Thyroid gland (tissue), 4 donors: ENCODE results near the gene C6orf120. TPM values are rescaled to one million over a fixed set of nuclear protein-coding genes. Genes with fewer than 3 reads are reported as not detected.

Experiments
- DNase-seq, 2 donors: peaks; one replicate each; pipeline ENCODE4 v3.0.0-alpha.2; 2019
- H3K27ac ChIP-seq, 3 donors: fragments of 200-600 bp; sonication (generic); 1 replicate in 2 of 3; 2 replicates in 1 of 3; pipeline ENCODE4 v1.5.1; 2016 to 2019; ENCODE audit warnings: mild to moderate bottlenecking in 1 of 3, moderate library complexity in 1 of 3
- H3K27me3 ChIP-seq: fragments of 200-600 bp; sonication (generic); one replicate; pipeline ENCODE4 v1.5.1; 2019
- H3K36me3 ChIP-seq, 2 donors: fragments of 200-600 bp; sonication (generic); one replicate each; pipeline ENCODE4 v1.5.1; 2016 to 2019
- H3K4me1 ChIP-seq, 2 donors: fragments of 200-600 bp; sonication (generic); one replicate each; pipeline ENCODE4 v1.5.1; 2017 to 2019
- H3K4me3 ChIP-seq, 3 donors: fragments of 200-600 bp; sonication (generic); replicated peaks in 1 of 3; 1 replicate in 2 of 3; 2 replicates in 1 of 3; pipeline ENCODE4 v1.5.1; 2016; ENCODE audit warnings: mild to moderate bottlenecking in 1 of 3
- H3K9me3 ChIP-seq: fragments of 200-600 bp; sonication (generic); one replicate; pipeline ENCODE4 v1.5.1; 2017
- CTCF ChIP-seq, 6 experiments: fragments of 200-600 bp in 3 of 6; fragments of 450-650 bp in 3 of 6; sonication (generic) in 3 of 6; IDR thresholded peaks; one replicate each; pipeline ENCODE4 v1.5.1; 2016 to 2019; ENCODE audit warnings: antibody characterized with exemption in 6 of 6, mild to moderate bottlenecking in 2 of 6, inconsistent platforms in 1 of 6, moderate library complexity in 1 of 6
- POLR2A ChIP-seq, 2 donors: fragments of 450-650 bp; IDR thresholded peaks; one replicate each; pipeline ENCODE4 v1.6.1; 2017; ENCODE audit warnings: antibody characterized with exemption in 2 of 2, mild to moderate bottlenecking in 2 of 2, moderate library complexity in 1 of 2
- WGBS, 2 donors: methylation state at CpG; one replicate each; pipeline ENCODE4 v1.1.5; 2017; 5-methylcytosine and 5-hydroxymethylcytosine counted together
- intact Hi-C: fragments of 100-400 bp; cut with DNase I; formaldehyde crosslinking; loops from one replicate; pipeline ENCODE4 v1.15.1; 2023
- total RNA-seq, 4 donors: library from RNA; depleted of rRNA; stranded (reverse); fragments of >200 nt; gene quantifications; one replicate each; pipeline ENCODE4 v1.2.3, GENCODE V29; 2016

C6orf120 gene
- 10 to 100 TPM; 19.8 to 32.1 (median 29.3) TPM for total RNA-seq

GRCh38 chr6:169701954-169702839 is at the start of gene C6orf120, which contains the start of gene WDR27:
C6orf120 (plus strand) TSS chr6:169702126; CDS start chr6:169702460, 334 bp downstream.
WDR27 (minus strand) TSS chr6:169702029; CDS start chr6:169689005, 13,024 bp downstream.
- H3K36me3 ChIP-seq = no peaks in the 10 kb centered on the region
- H3K9me3 ChIP-seq = no peaks in the 10 kb centered on the region
- 0 to 1% methylated on average over 6 to 15 of the region's 92 CpGs for WGBS, 2 donors
- intact Hi-C loops = loop anchor here (10.0 kb wide), 1 partner anchor 53 kb away; the partner anchor contains the start of genes DYNLT2 and ERMARD
- peak within 1 kb of the TSS; percentile 62 to 83 (median 78) for H3K4me3 ChIP-seq
- peak within 1 kb of the TSS; percentile 85 to 93 (median 88) for H3K27ac ChIP-seq
- TF ChIP-seq CTCF (IDR thresholded peaks at IDR 0.05) (peak in 1 of 6 experiments; percentile 12), POLR2A (IDR thresholded peaks at IDR 0.05) (peak; percentile 65 to 93)
- peaks cover 14 to 29% of the 10 kb centered on the region in 2 donors for H3K4me1 ChIP-seq
- H3K27me3 ChIP-seq = no peaks in the 10 kb centered on the region
- DNase-seq = peak; percentile 96 to 97

GRCh38 chr6:169652896-169653295 is 49.0 kb upstream of the C6orf120 start:
- TF ChIP-seq POLR2A (IDR thresholded peaks at IDR 0.05) = no peak
- no peak for TF ChIP-seq CTCF (IDR thresholded peaks at IDR 0.05)
- no peaks in the 10 kb centered on the region for H3K27me3 ChIP-seq
- no peak for DNase-seq
- no peaks in the 10 kb centered on the region for H3K9me3 ChIP-seq
- H3K4me3 ChIP-seq = no peak overlapping the region
- no peak overlapping the region for H3K27ac ChIP-seq
- 97% methylated on average over 11 of the region's 11 CpGs for WGBS, 2 donors
- peaks cover 0 to 4% of the 10 kb centered on the region in 2 donors for H3K4me1 ChIP-seq
- H3K36me3 ChIP-seq = peaks cover 0 to 10% of the 10 kb centered on the region in 2 donors
- intact Hi-C loops = no loop called here

- Histone ChIP-seq H3K36me3 (peaks cover 0 to 12% of the 10 kb centered on the region in 2 donors), H3K27me3 (no peaks in the 10 kb centered on the region), H3K27ac (peak overlapping the region in 2 of 3 donors; percentile 59 to 83), H3K9me3 (no peaks in the 10 kb centered on the region), H3K4me1 (peaks cover 0 to 4% of the 10 kb centered on the region in 2 donors), H3K4me3 (no peak overlapping the region)
- no peak for TF ChIP-seq POLR2A (IDR thresholded peaks at IDR 0.05)
- no peak for TF ChIP-seq CTCF (IDR thresholded peaks at IDR 0.05)
- 78 to 88% methylated on average over 6 of the region's 6 CpGs for WGBS, 2 donors
- no peak for DNase-seq
- intact Hi-C loops = no loop called here
Measured at GRCh38 chr6:169653691-169654090, 48.2 kb upstream of the C6orf120 start.

GRCh38 chr6:169654598-169655391 is 47.1 kb upstream of the C6orf120 start:
- intact Hi-C loops = no loop called here
- WGBS, 2 donors = 59 to 63% methylated on average over 42 to 46 of the region's 46 CpGs
- H3K27me3 ChIP-seq = no peaks in the 10 kb centered on the region
- TF ChIP-seq POLR2A (IDR thresholded peaks at IDR 0.05) = peak in 1 of 2 donors; percentile 68
- TF ChIP-seq CTCF (IDR thresholded peaks at IDR 0.05) = peak in 4 of 6 experiments; percentile 39 to 59 (median 50)
- peak; percentile 73 to 83 for DNase-seq
- peaks cover 0 to 12% of the 10 kb centered on the region in 2 donors for H3K36me3 ChIP-seq
- H3K4me3 ChIP-seq = peak overlapping the region in 2 of 3 donors; percentile 18 to 46
- H3K4me1 ChIP-seq = peaks cover 0 to 4% of the 10 kb centered on the region in 2 donors
- no peaks in the 10 kb centered on the region for H3K9me3 ChIP-seq
- peak overlapping the region; percentile 59 to 83 (median 76) for H3K27ac ChIP-seq
